Osteocyte (in vitro differentiated cells): ENCODE results near the gene RNF123. TPM values are rescaled to one million over a fixed set of nuclear protein-coding genes. Genes with fewer than 3 reads are reported as not detected.

Experiments used
- DNase-seq: peaks from one replicate; pipeline ENCODE4 v3.0.0; 2021; ENCODE audit warnings: mixed read lengths; ENCODE audit not compliant: unreplicated experiment; ENCODE audit errors: extremely low spot score
- H3K27ac Mint-ChIP-seq: one replicate; pipeline ENCODE4 v1.8.0; 2021; ENCODE audit warnings: mild to moderate bottlenecking, mixed read lengths; ENCODE audit not compliant: unreplicated experiment
- H3K27me3 Mint-ChIP-seq: one replicate; pipeline ENCODE4 v1.8.0; 2021; ENCODE audit warnings: mixed read lengths; ENCODE audit not compliant: unreplicated experiment
- H3K36me3 Mint-ChIP-seq: one replicate; pipeline ENCODE4 v1.8.0; 2021; ENCODE audit warnings: mixed read lengths; ENCODE audit not compliant: unreplicated experiment
- H3K4me1 Mint-ChIP-seq: one replicate; pipeline ENCODE4 v1.8.0; 2021; ENCODE audit warnings: mixed read lengths; ENCODE audit not compliant: unreplicated experiment
- H3K4me3 Mint-ChIP-seq: one replicate; pipeline ENCODE4 v1.8.0; 2021; ENCODE audit warnings: mild to moderate bottlenecking, moderate library complexity, mixed read lengths; ENCODE audit not compliant: unreplicated experiment
- H3K9me3 Mint-ChIP-seq: one replicate; pipeline ENCODE4 v1.8.0; 2021; ENCODE audit warnings: mixed read lengths; ENCODE audit not compliant: unreplicated experiment
- total RNA-seq: library from RNA; stranded (reverse); gene quantifications from 2 replicates; pipeline ENCODE4 v1.2.1, GENCODE V29; 2021
- TF ChIP-seq, protein P1 (sequence below): fragments of 200-600 bp; sonication (generic); IDR thresholded peaks from 2 replicates; pipeline ENCODE4 v1.5.0; 2021; ENCODE audit warnings: antibody characterized with exemption, mild to moderate bottlenecking, moderate library complexity

The RNF123 gene
- total RNA-seq, 1 donor from 2014 or later: 61.0 TPM

DNA sequence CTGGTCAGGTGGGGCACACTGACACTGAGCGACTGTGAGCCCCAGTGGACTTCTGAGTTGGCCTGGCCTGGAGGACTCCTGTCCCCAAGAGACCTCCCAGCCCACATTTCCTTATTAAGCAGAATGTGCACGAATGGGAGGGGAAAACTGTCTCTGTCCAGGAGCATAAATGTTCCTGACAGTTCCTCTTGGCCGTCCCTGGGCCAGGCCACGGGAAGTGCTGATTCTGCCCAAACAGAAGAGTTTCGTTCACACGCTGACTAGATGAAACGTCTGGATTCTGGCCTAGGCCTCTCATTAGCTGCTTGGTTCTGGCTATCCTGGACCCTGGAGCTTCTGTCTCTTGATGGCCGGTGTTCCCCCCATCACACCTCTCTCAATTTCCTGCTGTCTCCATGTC is 44.7 kb upstream of the RNF123 start:
- DNase-seq: no peak
- Mint-ChIP-seq H3K4me3 (no peak overlapping the region), H3K4me1 (peaks cover 7% of the 10 kb centered on the region), H3K27ac (no peak overlapping the region), H3K9me3 (no peaks in the 10 kb centered on the region), H3K27me3 (peaks cover 2% of the 10 kb centered on the region), H3K36me3 (no peaks in the 10 kb centered on the region)
- TF ChIP-seq, protein P1, sequence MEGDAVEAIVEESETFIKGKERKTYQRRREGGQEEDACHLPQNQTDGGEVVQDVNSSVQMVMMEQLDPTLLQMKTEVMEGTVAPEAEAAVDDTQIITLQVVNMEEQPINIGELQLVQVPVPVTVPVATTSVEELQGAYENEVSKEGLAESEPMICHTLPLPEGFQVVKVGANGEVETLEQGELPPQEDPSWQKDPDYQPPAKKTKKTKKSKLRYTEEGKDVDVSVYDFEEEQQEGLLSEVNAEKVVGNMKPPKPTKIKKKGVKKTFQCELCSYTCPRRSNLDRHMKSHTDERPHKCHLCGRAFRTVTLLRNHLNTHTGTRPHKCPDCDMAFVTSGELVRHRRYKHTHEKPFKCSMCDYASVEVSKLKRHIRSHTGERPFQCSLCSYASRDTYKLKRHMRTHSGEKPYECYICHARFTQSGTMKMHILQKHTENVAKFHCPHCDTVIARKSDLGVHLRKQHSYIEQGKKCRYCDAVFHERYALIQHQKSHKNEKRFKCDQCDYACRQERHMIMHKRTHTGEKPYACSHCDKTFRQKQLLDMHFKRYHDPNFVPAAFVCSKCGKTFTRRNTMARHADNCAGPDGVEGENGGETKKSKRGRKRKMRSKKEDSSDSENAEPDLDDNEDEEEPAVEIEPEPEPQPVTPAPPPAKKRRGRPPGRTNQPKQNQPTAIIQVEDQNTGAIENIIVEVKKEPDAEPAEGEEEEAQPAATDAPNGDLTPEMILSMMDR: no peak

DNA sequence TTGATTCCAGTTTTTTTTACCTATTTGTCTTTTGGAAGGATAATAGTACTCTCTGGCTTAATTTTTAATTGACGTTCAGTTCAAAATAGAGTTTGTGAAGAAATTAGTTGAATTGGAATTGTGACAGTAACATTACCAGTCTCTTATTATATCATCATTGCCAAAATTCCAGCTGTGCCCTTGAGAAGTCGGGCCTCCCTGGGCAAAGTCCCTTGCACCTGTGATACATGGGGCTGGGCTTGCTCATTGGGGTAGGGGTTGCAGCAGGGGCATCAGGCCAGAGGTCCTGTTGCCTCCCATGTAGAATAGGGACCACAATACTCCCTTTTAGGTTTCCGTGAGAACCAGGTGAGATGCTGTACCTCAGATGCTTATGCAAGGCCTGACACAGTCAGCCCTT is 43.1 kb upstream of the RNF123 start:
- peaks cover 2% of the 10 kb centered on the region for H3K27me3 Mint-ChIP-seq
- no peaks in the 10 kb centered on the region for H3K36me3 Mint-ChIP-seq
- H3K4me1 Mint-ChIP-seq: peaks cover 7% of the 10 kb centered on the region
- no peak overlapping the region for H3K4me3 Mint-ChIP-seq
- H3K9me3 Mint-ChIP-seq: no peaks in the 10 kb centered on the region
- no peak for DNase-seq
- H3K27ac Mint-ChIP-seq: no peak overlapping the region
- TF ChIP-seq, protein P1: no peak

DNA sequence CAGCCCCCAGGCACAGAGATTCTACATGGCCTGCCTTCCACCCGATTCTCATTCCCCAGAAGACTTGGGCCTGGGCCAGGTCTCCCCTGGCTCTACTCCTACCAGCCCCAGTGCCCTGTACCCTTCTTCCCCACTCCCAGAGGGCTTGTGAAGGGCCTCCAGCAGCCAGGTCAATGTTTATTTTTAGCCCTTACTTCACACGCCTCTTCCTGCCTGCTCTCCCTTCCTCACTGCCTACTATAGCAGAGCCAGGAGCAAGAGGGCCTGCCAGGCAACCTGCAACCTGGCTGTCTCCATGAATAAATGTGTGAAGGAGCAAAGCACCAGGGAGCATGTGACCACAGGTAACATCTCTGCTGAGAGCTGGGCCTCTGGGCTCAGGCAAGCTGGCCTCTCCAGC is 41.6 kb upstream of the RNF123 start:
- Mint-ChIP-seq H3K36me3 (no peaks in the 10 kb centered on the region), H3K4me3 (no peak overlapping the region), H3K4me1 (peaks cover 7% of the 10 kb centered on the region), H3K27me3 (peaks cover 2% of the 10 kb centered on the region), H3K27ac (no peak overlapping the region), H3K9me3 (no peaks in the 10 kb centered on the region)
- DNase-seq: no peak
- TF ChIP-seq, protein P1: no peak

DNA sequence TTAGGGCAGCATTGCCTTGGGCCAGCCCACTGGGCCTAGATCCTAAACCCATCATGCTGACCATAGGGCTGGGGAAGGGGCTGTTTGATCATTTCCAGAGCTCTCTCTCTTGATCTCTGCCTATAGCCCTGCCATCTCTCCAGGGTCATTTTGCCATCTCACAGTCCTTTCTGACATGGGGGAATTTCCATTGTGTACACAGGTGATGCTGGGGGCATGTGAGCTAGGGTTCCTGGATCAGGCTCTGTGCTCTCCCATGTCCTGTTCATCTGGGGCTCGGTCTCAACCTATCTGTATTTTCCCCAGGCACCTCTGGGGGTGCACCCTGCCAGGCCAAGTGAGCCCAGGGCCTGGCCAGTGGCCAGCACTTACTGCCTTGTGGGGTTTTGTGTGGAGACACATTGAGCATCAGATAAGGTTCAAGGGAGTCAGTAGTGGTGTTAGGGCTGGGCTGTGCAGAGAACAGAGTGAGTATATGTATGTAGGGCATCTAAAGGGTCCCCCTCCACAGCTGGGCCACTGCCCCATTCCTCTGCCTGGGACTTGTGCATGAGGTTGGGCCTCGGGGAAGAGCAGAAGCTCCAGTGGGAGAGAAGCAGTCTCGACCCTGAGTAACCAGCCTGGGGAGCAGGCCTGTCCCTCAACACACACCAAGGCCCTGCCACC is 40.9 kb upstream of the RNF123 start:
- Mint-ChIP-seq H3K4me1 (peaks cover 8% of the 10 kb centered on the region), H3K27me3 (peaks cover 2% of the 10 kb centered on the region), H3K9me3 (no peaks in the 10 kb centered on the region), H3K4me3 (no peak overlapping the region), H3K36me3 (no peaks in the 10 kb centered on the region), H3K27ac (no peak overlapping the region)
- DNase-seq: no peak
- TF ChIP-seq, protein P1: no peak

DNA sequence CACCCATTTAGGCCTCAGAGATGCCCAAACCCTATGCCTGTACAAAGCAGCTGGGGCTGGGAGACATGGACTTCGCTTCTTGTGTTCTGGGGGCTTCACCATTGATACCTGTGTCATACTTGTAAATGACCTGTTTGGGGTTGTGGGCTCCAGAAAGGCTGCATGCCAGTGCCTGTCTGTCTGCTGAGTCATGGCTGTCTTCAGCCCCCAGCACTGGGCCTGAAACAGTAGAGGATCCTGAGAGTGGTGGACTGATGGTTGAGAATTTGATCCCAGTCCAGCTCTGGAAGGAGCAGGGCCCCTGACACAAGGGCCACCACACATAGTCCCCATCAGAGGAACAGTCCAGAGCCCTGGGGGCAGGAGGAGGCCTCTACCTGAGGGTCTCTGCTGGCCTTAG is 39.8 kb upstream of the RNF123 start:
- Mint-ChIP-seq H3K27me3 (peaks cover 2% of the 10 kb centered on the region), H3K9me3 (no peaks in the 10 kb centered on the region), H3K4me1 (peaks cover 10% of the 10 kb centered on the region), H3K27ac (no peak overlapping the region), H3K36me3 (no peaks in the 10 kb centered on the region), H3K4me3 (no peak overlapping the region)
- TF ChIP-seq, protein P1: no peak
- DNase-seq: no peak
